Endothelial cell of umbilical vein (primary cell): Measurements from ENCODE around the gene RAB42. TPM values are rescaled to one million over a fixed set of nuclear protein-coding genes. Genes with fewer than 3 reads are reported as not detected.

Experiments used
- BruUV-seq: library from RNA; stranded (reverse); fragments of 400-500 nt; replicated peaks from 2 replicates; lab custom pipeline; 2021; lab: Mats Ljungman, UMichigan
- CTCF ChIA-PET: fragments of 300-600, 350-600 bp; sonication (Branson Sonifier 250); formaldehyde crosslinking; loops from one replicate; lab custom pipeline; 2021; ENCODE audit warnings: antibody characterized with exemption, inconsistent platforms; lab: Charles Lee
- POLR2A ChIA-PET: fragments of 300-600, 350-600 bp; sonication (Branson Sonifier 250); formaldehyde crosslinking; loops from one replicate; lab custom pipeline; 2021; ENCODE audit warnings: antibody characterized with exemption, inconsistent platforms; lab: Charles Lee
- DNase-seq: peaks from one replicate; pipeline ENCODE4 v3.0.0-alpha.2; 2011; ENCODE audit warnings: low read depth, low spot score
- FAIRE-seq: peaks from 2 replicates; lab custom pipeline; 2011; peaks lifted over from hg19 to GRCh38; lab: Jason Lieb, UNC
- H2AFZ ChIP-seq: 2 replicates; pipeline ENCODE4 v1.6.0; 2012; ENCODE audit warnings: low read depth, low read length, control low read depth, inconsistent platforms
- H3K27ac ChIP-seq: 2 replicates; pipeline ENCODE4 v1.5.1; 2011; ENCODE audit warnings: low read depth, mild to moderate bottlenecking, control low read depth, low read length, moderate library complexity; ENCODE audit not compliant: insufficient read depth
- H3K27me3 ChIP-seq, 2 experiments: 2 replicates each; pipeline versions ENCODE4 v1.6.0 to v1.6.1; 2011; ENCODE audit warnings: low read length in 2 of 2, mixed read lengths in 1 of 2; ENCODE audit not compliant: control insufficient read depth in 2 of 2, insufficient read depth in 2 of 2
- H3K36me3 ChIP-seq, 2 experiments: 2 replicates in 1 of 2; 3 replicates in 1 of 2; pipeline ENCODE4 v1.5.1; 2011; ENCODE audit warnings: low read length in 2 of 2, mild to moderate bottlenecking in 1 of 2, moderate library complexity in 1 of 2; ENCODE audit not compliant: control insufficient read depth in 2 of 2, insufficient read depth in 2 of 2; ENCODE audit errors: extremely low read depth in 1 of 2
- H3K4me1 ChIP-seq: 3 replicates; pipeline ENCODE4 v1.5.1; 2011; ENCODE audit warnings: mild to moderate bottlenecking, low read length; ENCODE audit not compliant: control insufficient read depth, insufficient read depth; ENCODE audit errors: extremely low read depth
- H3K4me2 ChIP-seq: 2 replicates; pipeline ENCODE4 v1.6.1; 2011; ENCODE audit warnings: low read length, control low read depth, mixed read lengths; ENCODE audit not compliant: insufficient read depth
- H3K4me3 ChIP-seq, 3 experiments: fragments of 200-600 bp in 1 of 3; sonication (generic), shearing (Covaris generic) in 1 of 3; replicated peaks in 1 of 3; 2 replicates each; pipeline ENCODE4 v1.5.1; 2011 to 2016; ENCODE audit warnings: control low read depth in 3 of 3, low read length in 3 of 3, mild to moderate bottlenecking in 2 of 3, inconsistent platforms in 1 of 3, low read depth in 1 of 3, moderate library complexity in 1 of 3; ENCODE audit not compliant: insufficient read depth in 1 of 3
- H3K79me2 ChIP-seq: 2 replicates; pipeline ENCODE4 v1.6.0; 2012; ENCODE audit warnings: low read length, inconsistent platforms; ENCODE audit not compliant: control insufficient read depth, insufficient read depth
- H3K9ac ChIP-seq: replicated peaks from 2 replicates; pipeline ENCODE3; 2011; ENCODE audit warnings: low read length, control low read depth; ENCODE audit not compliant: insufficient read depth; ENCODE audit errors: extremely low read depth
- H3K9me1 ChIP-seq: replicated peaks from 3 replicates; pipeline ENCODE4 v1.6.0; 2011; ENCODE audit warnings: mild to moderate bottlenecking, low read length; ENCODE audit not compliant: control insufficient read depth, insufficient read depth; ENCODE audit errors: extremely low read depth
- H3K9me3 ChIP-seq: replicated peaks from 2 replicates; pipeline ENCODE4 v1.5.1; 2012; ENCODE audit warnings: low read length, inconsistent platforms; ENCODE audit not compliant: control insufficient read depth, insufficient read depth
- H4K20me1 ChIP-seq: replicated peaks from 2 replicates; pipeline ENCODE3; 2011; ENCODE audit warnings: mild to moderate bottlenecking, low read length; ENCODE audit not compliant: control insufficient read depth, insufficient read depth; ENCODE audit errors: extremely low read depth
- CTCF ChIP-seq, 2 donors: IDR thresholded peaks; 1 replicate in 1 of 2; 2 replicates in 1 of 2; pipeline ENCODE4 v1.5.1; 2011; ENCODE audit warnings: low read length in 2 of 2, mild to moderate bottlenecking in 2 of 2, moderate library complexity in 2 of 2, control low read depth in 1 of 2, inconsistent platforms in 1 of 2, low read depth in 1 of 2; ENCODE audit not compliant: insufficient read depth in 1 of 2; ENCODE audit errors: extremely low read depth in 1 of 2
- EZH2 ChIP-seq: IDR thresholded peaks from 2 replicates; pipeline ENCODE4 v1.6.1; 2012; ENCODE audit warnings: borderline replicate concordance, low read depth, mild to moderate bottlenecking, moderate library complexity, low read length, inconsistent platforms; ENCODE audit not compliant: severe bottlenecking
- FOS ChIP-seq: IDR thresholded peaks from 2 replicates; pipeline ENCODE4 v1.6.1; 2011; ENCODE audit warnings: mild to moderate bottlenecking, low read length, moderate library complexity, borderline replicate concordance; ENCODE audit not compliant: insufficient read depth
- GATA2 ChIP-seq: IDR thresholded peaks from 2 replicates; pipeline ENCODE4 v1.7.0; 2011; ENCODE audit warnings: low read depth, mild to moderate bottlenecking, moderate library complexity, mixed read lengths, low read length; ENCODE audit not compliant: insufficient read length, insufficient read depth
- JUN ChIP-seq: IDR thresholded peaks from 2 replicates; pipeline ENCODE4 v1.6.1; 2011; ENCODE audit warnings: borderline replicate concordance, low read depth; ENCODE audit not compliant: insufficient read length, insufficient read depth
- MAX ChIP-seq: IDR thresholded peaks from 2 replicates; pipeline ENCODE4 v1.6.1; 2011; ENCODE audit not compliant: insufficient read depth, insufficient read length
- MYC ChIP-seq: IDR thresholded peaks from one replicate; pipeline ENCODE4 v1.6.1; 2011; ENCODE audit warnings: mild to moderate bottlenecking, low read depth, low read length
- POLR2A ChIP-seq: IDR thresholded peaks from 2 replicates; pipeline ENCODE4 v1.6.1; 2012; ENCODE audit warnings: low read depth, mild to moderate bottlenecking, control low read depth, low read length
- POLR2AphosphoS5 ChIP-seq: IDR thresholded peaks from 2 replicates; pipeline ENCODE4 v1.6.1; 2012; ENCODE audit warnings: low read depth, mild to moderate bottlenecking, control low read depth, low read length, moderate library complexity; ENCODE audit not compliant: insufficient read depth
- dilution Hi-C: fragments of 300-500 bp; cut with MboI; formaldehyde crosslinking; loops from one replicate; pipeline ENCODE4 v1.15.0; 2019; ENCODE audit warnings: low sequenced_read_pairs; ENCODE audit not compliant: extremely low pct_ligation_motif_present
- intact Hi-C: fragments of 100-400 bp; cut with micrococcal nuclease; formaldehyde crosslinking; loops from one replicate; pipeline ENCODE4 v1.10.0; 2022
- polyA plus RNA-seq, 4 experiments: library from polyadenylated mRNA; depleted of rRNA in 3 of 4; stranded (reverse) in 3 of 4; unstranded in 1 of 4; fragments of >200 nt; gene quantifications; 2 replicates each; pipeline versions ENCODE4 v1.2.1 to v1.2.3, GENCODE V29; 2011 to 2012; ENCODE audit warnings: missing spikeins in 1 of 4
- total RNA-seq: library from RNA; stranded (reverse); gene quantifications from 2 replicates; pipeline ENCODE4 v1.2.3, GENCODE V29; 2021

RAB42 gene
- total and polyA plus RNA-seq, 2 donors (not counting 3 experiments of a cell fraction or from before 2014, with no cell fraction given) = 1.2 to 1.8 TPM

GRCh38 chr1:28642847-28643635, 51.0 kb downstream of the RAB42 start, which contains the start of gene TAF12:
Gene TAF12 (minus strand): TSS chr1:28643067. CDS start chr1:28622081, 20,986 bp downstream.
- Histone ChIP-seq H3K9ac (peak within 1 kb of the TSS; percentile 95), H3K27ac (peak within 1 kb of the TSS; percentile 91), H3K27me3 (no peaks in the 10 kb centered on the region), H3K9me1 (no peaks in the 10 kb centered on the region), H3K4me1 (peaks cover 20% of the 10 kb centered on the region), H3K79me2 (peaks cover 7% of the 10 kb centered on the region), H2AFZ (peak within 1 kb of the TSS; percentile 88), H3K36me3 (no peaks in the 10 kb centered on the region), H3K9me3 (no peaks in the 10 kb centered on the region), H3K4me2 (peak within 1 kb of the TSS; percentile 97), H4K20me1 (no peaks in the 10 kb centered on the region), H3K4me3 (peak within 1 kb of the TSS; percentile 70 to 89 (median 82))
- POLR2A ChIA-PET = interaction anchor here (0.5 to 1.5 kb wide), 11 partner anchors 10 to 409 kb away, joined by 3 to 11 read pairs (median 4); partner anchors contain the start of genes GMEB1, RCC1 and YTHDF2
- DNase-seq = peak; percentile 98
- dilution Hi-C loops (no loop called here), intact Hi-C loops (loop anchor here (1.0 to 5.0 kb wide), 4 partner anchors 62 to 559 kb away; partner anchors contain the start of gene SRSF4)
- no peak for TF ChIP-seq JUN
- TF ChIP-seq EZH2 = no peak
- no peak for TF ChIP-seq GATA2
- TF ChIP-seq MAX = peak; percentile 96
- peak in 1 of 2 donors; percentile 48 for TF ChIP-seq CTCF (IDR thresholded peaks at IDR 0.05; ENCODE audit: extremely low read depth in 1 of 2, insufficient read depth in 1 of 2, low read depth in 1 of 2, low read length in 2 of 2)
- TF ChIP-seq FOS = no peak
- TF ChIP-seq POLR2AphosphoS5 = peak; percentile 98
- TF ChIP-seq MYC = peak; percentile 95
- TF ChIP-seq POLR2A = peak; percentile 100
- CTCF ChIA-PET = interaction anchor here (0.6 to 2.8 kb wide), 14 partner anchors 8 to 974 kb away, joined by 3 to 11 read pairs (median 5); partner anchors contain the start of genes GMEB1 and YTHDF2
- peak; percentile 87 for FAIRE-seq
- TSS peak; percentile 98 for BruUV-seq
